ENCODE data around the gene BOLA3.
"Not testable (repeated sequence)": the region's sequence is repeated elsewhere in the genome, so short reads cannot be mapped to it uniquely, and the experiment has no call there.

BOLA3 gene

DNA sequence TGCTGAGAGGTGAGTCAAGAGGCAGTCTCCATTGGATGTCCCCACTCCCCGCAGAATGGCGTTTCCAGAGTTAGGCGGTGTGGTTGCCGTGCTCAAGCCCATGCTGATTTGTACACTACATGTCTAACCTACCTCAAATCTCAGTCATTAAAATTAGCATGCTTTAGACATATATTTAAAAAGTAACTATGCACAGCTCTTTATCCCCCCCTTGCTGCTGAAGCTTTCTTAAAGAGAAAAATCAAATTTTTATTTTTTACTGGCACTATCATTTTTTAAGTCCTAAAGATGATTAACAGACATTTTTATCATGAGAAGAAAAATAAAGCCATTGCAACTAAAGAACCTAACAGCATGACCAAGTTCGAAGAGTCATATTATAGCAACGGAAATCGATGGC, 42.9 kb downstream of the BOLA3 start:
- DNase-seq (ENCODE audit: low read depth in 3 of 3, low spot score in 1 of 3) = no peak

DNA sequence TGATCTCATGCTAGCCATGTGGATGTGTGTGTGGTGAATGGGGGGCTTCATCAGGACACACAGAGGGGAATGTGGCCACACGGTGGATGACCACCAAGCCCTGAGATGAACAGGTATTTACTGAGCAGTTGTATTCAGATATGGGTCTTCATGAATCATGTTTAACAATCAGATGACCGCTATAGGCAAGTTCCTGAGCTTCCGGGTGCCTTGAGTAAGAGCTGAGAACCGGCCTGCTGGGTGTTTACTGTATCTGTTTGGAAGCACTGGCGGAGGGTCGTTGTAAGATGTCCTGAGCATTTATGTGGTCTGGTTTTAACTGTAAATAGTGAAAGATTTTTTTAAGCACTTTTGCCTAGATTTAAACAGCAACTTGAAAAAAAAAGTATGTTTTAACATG, 43.9 kb downstream of the BOLA3 start:
- DNase-seq (ENCODE audit: low read depth in 3 of 3, low spot score in 1 of 3) = no peak

DNA sequence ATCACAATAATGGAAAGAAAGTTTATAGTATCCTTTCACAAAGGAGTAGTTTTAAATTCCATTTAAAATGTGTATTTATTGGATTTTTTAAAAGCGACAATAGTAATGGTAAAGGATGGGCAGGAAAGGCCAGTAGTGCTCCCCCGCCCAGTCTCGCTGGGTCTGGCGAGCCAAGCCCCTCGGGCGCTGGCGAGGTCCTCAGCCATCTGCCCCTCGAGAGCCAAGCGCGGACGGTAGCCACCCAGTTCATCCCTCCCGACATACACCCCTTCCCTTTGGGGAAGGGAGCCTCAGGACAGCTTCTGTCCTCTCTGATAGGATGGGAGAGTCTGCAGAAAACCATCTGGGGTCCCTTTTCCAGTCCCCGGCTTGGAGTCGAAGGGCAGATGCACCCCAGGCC, 45.2 kb downstream of the BOLA3 start:
- no peak for DNase-seq (ENCODE audit: low read depth in 3 of 3, low spot score in 1 of 3)

DNA sequence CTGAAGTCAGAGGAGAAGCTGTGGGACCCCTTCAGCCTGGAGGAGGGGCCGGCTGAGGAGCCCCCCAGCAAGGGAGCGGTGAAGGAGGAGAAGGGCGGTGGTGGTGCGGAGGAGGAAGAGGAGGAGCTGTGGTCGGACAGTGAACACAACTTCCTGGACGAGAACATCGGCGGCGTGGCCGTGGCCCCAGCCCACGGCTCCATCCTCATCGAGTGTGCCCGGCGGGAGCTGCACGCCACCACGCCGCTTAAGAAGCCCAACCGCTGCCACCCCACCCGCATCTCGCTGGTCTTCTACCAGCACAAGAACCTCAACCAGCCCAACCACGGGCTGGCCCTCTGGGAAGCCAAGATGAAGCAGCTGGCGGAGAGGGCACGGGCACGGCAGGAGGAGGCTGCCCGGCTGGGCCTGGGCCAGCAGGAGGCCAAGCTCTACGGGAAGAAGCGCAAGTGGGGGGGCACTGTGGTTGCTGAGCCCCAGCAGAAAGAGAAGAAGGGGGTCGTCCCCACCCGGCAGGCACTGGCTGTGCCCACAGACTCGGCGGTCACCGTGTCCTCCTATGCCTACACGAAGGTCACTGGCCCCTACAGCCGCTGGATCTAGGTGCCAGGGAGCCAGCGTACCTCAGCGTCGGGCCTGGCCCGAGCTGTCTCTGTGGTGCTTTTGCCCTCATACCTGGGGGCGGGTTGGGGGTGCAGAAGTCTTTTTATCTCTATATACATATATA, 46.0 kb downstream of the BOLA3 start:
- DNase-seq (ENCODE audit: low read depth in 3 of 3, low spot score in 1 of 3) = no peak

DNA sequence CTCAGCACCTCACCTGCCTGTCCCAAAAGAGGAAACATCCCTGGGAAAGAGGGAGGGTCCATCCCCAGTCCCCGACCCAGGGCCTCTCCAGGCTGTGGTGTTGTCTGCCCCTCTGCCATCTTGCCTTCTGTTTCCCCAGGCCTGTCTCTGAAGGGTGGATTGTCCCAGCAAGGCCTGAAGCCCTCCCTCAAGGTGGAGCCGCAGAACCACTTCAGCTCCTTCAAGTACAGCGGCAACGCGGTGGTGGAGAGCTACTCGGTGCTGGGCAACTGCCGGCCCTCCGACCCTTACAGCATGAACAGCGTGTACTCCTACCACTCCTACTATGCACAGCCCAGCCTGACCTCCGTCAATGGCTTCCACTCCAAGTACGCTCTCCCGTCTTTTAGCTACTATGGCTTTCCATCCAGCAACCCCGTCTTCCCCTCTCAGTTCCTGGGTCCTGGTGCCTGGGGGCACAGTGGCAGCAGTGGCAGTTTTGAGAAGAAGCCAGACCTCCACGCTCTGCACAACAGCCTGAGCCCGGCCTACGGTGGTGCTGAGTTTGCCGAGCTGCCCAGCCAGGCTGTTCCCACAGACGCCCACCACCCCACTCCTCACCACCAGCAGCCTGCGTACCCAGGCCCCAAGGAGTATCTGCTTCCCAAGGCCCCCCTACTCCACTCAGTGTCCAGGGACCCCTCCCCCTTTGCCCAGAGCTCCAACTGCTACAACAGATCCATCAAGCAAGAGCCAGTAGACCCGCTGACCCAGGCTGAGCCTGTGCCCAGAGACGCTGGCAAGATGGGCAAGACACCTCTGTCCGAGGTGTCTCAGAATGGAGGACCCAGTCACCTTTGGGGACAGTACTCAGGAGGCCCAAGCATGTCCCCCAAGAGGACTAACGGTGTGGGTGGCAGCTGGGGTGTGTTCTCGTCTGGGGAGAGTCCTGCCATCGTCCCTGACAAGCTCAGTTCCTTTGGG, 47.2 kb downstream of the BOLA3 start:
- DNase-seq (ENCODE audit: low read depth in 3 of 3, low spot score in 1 of 3) = no peak

DNA sequence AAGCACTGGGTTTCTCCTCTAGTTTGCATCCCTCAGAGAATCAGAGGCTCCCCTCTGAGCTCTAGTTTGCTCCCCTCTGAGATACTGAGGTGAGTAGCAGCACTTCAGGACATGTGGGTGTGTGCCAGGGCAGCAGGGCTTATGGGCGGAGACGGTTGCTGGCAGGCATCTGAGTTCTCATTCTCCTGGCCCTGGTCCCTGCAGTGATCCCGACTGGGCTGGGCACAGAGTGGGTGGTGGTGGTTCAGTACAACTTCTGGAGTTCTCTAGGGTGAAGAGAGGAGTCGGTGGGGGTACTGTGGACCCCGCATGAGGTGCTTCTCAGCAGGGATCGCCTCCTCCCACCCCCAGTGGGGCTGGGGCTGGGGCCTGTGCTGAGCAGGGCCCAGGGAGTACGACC, 47.9 kb downstream of the BOLA3 start:
- DNase-seq (ENCODE audit: low read depth in 3 of 3, low spot score in 1 of 3) = no peak

DNA sequence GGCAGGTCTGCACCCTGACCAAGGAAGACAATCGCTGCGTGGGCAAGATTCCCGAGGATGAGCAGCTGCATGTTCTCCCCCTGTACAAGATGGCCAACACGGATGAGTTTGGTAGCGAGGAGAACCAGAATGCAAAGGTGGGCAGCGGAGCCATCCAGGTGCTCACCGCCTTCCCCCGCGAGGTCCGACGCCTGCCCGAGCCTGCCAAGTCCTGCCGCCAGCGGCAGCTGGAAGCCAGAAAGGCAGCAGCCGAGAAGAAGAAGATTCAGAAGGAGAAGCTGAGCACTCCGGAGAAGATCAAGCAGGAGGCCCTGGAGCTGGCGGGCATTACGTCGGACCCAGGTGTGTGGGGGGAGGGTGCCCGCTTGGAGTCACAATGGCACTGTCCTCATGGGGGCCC, 48.4 kb downstream of the BOLA3 start:
- DNase-seq (ENCODE audit: low read depth in 3 of 3, low spot score in 1 of 3) = no peak

DNA sequence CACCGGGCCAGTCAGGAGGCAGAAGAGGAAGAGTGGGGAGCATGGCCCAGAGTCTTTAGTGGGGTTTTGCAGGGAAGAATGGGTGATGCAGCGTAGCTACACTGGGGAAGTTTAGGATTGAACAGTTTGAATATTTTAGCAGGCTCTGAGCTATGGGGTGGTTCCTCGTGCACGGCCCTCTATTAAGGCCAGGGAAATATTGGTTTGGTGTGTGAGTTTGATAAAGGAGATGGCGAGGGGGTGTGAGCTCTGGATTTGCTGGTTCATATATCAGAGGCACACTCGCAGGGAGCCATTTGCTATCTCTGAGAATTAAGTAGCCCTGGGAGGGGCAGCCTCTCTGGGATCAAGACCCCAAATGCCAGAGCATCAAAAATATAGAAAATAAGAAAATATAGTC, 50.1 kb downstream of the BOLA3 start:
- no peak for DNase-seq (ENCODE audit: low read depth in 3 of 3, low spot score in 1 of 3)

DNA sequence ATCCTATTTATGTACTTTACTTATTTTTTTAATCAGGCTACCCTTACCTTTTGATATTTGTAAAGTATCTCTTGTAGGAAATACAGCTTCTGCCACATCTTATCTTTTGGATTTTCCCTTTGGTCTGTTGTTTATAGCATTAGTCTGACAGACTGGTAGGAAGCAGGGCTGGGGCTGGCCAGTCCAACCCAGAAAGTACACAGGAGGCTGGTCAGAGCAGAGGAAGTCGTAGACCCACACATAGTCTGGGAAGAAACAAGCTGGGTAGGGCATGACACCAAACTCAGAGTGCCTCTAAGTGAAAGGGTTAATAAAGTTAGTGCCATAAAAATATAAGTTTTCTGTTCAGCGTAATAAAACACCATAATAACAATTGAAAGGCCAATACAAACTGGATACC, 51.7 kb downstream of the BOLA3 start:
- DNase-seq (ENCODE audit: low read depth in 3 of 3, low spot score in 1 of 3) = no peak

DNA sequence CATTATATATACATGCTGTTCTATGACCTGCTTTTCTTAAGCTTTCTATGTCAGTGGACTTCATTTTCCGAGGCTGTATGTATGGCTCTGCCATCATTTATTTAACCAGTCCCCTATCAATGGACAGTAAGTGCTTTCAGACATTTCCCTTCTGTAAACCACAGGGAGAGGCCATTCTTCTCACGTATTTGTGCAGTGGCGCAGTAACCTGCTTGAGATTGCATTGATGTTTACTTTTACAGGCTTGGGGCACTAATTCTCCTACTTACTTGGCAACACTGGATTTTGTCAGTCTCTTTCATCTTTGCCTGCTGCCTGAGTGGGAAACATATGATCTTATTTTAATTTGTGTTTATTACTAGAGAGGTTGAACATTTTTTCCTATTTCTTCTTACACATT, 52.1 kb downstream of the BOLA3 start:
- no peak for DNase-seq (ENCODE audit: low read depth in 3 of 3, low spot score in 1 of 3)

DNA sequence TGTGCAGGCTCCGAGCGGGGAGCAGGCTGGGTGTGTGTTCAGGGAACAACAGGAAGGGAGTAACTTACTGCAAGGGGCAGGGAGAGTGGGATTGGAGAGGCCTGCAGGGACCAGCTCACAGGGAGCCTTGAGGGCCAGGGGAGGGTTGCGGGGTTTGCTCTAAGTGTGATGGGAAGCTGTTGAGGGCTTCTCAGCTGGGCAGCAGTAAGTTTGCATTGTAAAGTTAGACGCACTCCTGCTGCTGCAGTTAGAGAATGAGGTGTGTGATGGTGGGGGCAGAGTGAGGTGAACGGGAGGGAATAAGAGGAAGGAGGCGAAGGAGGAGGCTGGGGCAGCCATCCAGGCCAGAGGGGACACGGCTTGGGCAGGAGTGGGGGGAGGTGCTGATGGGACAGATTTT, 53.4 kb downstream of the BOLA3 start:
- no peak for DNase-seq (ENCODE audit: low read depth in 3 of 3, low spot score in 1 of 3)

DNA sequence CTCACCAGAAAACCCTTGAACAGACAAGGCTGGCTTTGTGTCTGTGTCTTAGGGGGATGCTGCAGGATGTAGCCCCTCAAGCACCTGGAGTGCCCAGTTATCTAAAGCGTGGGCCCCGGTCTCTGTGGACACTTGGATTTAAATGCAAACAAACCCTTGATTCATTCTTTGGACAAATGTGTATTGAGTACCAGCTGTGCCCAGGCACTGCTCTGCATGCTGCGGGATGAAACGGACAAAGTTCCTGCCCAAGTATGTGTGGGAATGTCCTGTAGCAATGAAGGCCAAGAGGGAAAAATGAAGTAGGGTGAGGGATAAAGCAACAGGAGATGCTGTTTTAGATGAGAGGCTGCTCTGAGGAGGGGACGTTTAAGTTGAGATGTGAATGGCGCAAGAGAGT, 53.9 kb downstream of the BOLA3 start:
- no peak for DNase-seq (ENCODE audit: low read depth in 3 of 3, low spot score in 1 of 3)

DNA sequence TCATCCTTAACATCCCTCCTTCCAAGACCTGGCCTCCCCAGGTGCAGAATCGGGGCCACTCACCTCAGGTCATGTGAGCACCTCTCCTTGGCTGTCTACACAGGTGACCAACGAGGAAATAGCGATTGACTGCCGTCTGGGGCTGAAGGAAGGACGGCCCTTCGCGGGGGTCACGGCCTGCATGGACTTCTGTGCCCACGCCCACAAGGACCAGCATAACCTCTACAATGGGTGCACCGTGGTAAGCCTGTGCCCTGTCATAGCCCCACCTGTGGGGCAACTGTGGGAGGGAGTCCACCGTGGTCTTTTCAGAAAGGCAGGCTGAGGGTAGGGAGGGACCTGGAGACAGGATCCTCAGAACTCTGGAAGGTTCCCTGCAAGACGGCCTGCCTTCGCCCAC, 54.3 kb downstream of the BOLA3 start:
- no peak for DNase-seq (ENCODE audit: low read depth in 3 of 3, low spot score in 1 of 3)

DNA sequence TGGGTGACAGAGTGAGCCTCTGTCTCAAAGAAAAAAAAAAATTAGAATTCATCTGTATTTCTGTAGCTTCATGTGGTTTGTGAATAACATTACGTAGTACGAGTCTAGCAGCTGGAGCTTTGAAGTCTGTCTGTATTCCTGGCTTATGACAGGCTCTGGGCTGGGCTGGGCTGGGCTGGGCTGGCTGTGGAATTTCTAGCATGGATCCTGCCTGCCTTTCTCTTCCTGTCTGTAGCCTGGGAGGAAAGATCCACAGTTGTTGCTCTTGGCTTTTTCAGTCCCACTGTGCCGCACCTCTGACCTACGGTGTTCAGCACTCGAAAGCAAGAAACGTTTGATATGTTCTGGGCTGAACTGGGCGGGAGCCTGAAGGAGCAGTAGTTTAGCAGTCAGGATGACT, 55.4 kb downstream of the BOLA3 start:
- DNase-seq (ENCODE audit: low read depth in 3 of 3, low spot score in 1 of 3) = no peak

DNA sequence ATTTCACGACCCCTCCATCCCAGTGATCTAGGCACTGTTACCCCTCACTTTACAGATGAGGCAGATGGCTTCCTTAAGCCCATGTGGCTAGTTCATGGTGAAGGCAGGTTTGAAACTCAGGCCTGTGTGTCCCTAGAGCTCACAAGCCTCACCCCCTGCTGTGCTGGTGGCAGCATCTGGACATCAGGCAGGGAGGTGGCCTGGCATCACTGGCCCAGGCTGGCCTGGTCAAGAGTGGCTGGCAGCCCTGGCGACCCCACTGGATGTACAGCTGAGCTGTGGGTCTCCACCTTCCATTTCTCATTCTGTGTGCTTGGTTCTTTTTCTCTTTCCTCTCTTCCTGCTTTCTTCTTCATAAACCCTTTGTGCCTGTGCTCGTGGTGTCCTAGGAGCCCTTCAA, 56.3 kb downstream of the BOLA3 start:
- no peak for DNase-seq (ENCODE audit: low read depth in 3 of 3, low spot score in 1 of 3)

DNA sequence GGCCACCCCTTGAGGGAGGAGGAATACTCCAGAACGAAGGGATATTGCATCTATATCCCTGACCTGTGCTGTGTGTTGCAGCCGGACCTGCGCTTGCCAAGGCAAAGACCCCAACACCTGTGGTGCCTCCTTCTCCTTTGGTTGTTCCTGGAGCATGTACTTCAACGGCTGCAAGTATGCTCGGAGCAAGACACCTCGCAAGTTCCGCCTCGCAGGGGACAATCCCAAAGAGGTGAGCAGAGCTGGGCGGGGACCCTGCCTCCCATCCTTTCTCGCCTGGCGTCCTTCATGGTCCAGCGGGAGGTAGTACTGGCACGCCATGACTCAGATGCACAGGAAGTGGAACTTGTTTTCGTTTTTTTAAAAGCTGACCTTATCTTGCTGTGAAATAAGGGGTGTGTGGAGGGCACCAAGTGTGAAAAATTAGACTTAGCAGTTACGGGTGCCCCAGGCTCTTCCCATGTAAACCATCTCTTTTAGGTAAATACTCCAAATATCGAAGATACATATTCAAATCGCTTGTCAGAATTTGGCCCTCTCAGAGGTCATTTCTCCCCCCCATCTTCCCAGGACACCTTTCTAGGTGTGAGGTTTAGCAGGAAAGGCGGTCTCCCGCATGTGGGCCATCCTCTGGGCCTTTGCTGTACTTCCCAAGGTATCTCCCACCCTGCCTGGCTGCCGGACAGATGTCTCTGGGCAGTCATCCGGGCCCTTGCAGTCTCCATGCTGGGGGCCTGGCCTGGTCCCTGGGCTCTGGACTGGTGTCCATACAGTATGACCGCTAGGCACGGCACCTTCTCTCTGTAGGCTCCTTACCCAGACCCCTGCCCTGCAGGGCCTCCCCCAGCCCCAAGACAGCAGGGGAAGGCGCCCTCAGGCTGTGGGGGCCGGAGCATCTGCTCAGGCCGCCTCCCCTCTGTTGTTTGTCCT, 57.6 kb downstream of the BOLA3 start:
- DNase-seq (ENCODE audit: low read depth in 3 of 3, low spot score in 1 of 3) = no peak

DNA sequence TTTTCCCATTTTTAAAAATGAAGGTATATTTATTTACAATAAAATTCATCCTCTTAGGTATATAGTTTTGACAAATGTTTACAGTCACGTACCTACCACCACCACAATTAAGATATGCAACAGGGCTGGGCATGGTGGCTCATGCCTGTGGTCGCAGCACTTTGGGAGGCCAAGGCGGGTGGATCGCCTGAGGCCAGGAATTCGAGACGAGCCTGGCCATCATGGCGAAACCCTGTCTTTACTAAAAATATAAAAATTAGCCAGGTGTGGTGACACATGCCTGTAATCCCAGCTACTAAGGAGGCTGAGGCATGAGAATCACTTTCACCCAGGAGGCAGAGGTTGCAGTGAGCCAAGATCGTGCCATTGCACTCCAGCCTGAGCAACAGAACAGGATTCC, 59.0 kb downstream of the BOLA3 start:
- DNase-seq (ENCODE audit: low read depth in 3 of 3, low spot score in 1 of 3) = not testable (repeated sequence)

DNA sequence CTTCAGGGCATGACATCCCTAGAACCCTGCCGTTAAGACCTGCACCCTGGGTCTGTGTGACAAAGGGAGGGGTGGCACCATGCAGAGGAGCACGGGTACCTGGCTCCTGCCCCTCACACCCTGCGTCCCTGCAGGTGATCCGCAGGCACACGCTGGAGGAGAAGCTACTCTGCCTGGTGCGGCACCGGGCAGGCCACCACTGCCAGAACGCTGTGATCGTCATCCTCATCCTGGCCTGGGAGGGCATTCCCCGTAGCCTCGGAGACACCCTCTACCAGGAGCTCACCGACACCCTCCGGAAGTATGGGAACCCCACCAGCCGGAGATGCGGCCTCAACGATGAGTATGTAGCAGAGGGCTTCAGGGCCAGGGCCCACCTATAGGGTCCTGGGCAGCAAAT, 60.0 kb downstream of the BOLA3 start:
- DNase-seq (ENCODE audit: low read depth in 3 of 3, low spot score in 1 of 3) = no peak

DNA sequence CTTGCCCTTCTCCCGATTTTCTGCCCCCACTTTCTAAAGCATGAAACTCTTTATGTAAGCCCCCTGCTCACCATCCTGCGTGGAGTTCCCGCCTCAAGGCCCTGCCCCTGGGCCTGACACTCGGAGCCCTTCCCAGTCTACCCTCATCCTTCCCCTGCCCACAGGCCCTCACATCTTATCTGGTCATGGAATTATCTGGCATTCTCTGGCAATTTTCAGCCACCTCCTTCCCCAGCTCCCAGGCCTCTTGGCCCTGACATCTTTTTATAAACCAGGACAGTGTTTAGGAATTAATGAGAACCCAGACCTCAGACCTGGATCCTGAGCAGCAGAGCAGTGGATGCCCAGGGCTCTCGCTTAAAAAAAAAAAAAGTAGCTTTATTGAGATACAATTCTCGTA, 61.7 kb downstream of the BOLA3 start:
- no peak for DNase-seq (ENCODE audit: low read depth in 3 of 3, low spot score in 1 of 3)

Data from stimulated activated CD4-positive, alpha-beta T cell treated with anti-CD3 and anti-CD28 coated beads, TNF-alpha, amount 100 ng/mL, for 1 hour (primary cell).